ENCODE measurements around the gene SRSF7. TPM values are rescaled to one million over a fixed set of nuclear protein-coding genes. Genes with fewer than 3 reads are reported as not detected.
"Not testable (repeated sequence)": the region's sequence is repeated elsewhere in the genome, so short reads cannot be mapped to it uniquely, and the experiment has no call there.

SRSF7 gene
- total RNA-seq, 4 donors from 2014 or later, result 94.4 to 163 (median 128) TPM

DNA sequence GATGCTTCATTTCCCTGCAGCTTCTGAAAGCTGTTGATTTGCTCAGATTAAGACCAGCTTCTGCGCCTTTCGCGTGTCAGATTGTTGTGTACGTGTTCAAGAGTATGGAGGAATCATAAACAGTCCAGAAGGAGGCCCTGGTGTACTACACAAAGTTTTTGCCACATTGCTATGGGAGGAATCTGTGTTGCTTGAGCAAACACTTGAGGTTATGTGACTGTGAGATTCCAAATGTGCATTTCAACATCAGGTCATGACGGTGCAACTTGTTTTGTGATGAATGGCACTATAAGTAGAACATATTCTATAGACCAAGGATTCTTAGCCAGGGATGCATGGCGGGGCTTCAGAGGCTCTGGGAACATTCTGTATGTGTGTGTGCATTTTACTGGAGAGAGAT, 35.0 kb downstream of the SRSF7 start:
- intact Hi-C loops (cut with DNase I; ENCODE audit: low total_unique reads), result no loop called here

DNA sequence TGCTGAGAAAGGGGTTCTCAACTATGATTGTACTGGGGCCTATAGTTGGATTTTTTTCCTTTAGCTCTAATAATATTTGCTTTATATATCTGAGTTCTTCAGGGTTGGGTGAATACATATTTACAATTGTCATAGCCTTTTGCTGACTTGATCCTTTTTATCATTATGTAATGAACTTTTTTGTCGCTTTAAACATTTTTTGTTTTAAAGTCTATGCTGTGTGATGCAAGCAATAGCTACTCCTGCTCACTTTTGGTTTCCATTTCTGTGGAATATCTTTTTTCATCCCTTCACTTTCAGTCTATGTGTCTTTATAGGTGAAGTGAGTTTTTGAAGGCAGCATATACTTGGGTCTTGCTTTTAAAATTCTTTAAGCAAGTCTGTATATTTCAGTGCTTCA, 36.2 kb downstream of the SRSF7 start:
- H3K4me3 ChIP-seq; DNase-seq; H3K4me1 ChIP-seq; H3K9me3 ChIP-seq; H3K27me3 ChIP-seq; H3K36me3 ChIP-seq; intact Hi-C loops (cut with DNase I; ENCODE audit: low total_unique reads); H3K27ac ChIP-seq: not testable (repeated sequence)

More for the DNA sequence above, 35.0 kb downstream of the SRSF7 start:
- no peaks in the 10 kb centered on the region for H3K9me3 ChIP-seq
- H3K4me1 ChIP-seq, result peaks cover 3 to 7% of the 10 kb centered on the region in 2 donors
- H3K27ac ChIP-seq, result no peak overlapping the region
- no peak for DNase-seq
- no peak overlapping the region for H3K4me3 ChIP-seq
- no peak for TF ChIP-seq POLR2A (IDR thresholded peaks at IDR 0.05)
- TF ChIP-seq, protein P1, sequence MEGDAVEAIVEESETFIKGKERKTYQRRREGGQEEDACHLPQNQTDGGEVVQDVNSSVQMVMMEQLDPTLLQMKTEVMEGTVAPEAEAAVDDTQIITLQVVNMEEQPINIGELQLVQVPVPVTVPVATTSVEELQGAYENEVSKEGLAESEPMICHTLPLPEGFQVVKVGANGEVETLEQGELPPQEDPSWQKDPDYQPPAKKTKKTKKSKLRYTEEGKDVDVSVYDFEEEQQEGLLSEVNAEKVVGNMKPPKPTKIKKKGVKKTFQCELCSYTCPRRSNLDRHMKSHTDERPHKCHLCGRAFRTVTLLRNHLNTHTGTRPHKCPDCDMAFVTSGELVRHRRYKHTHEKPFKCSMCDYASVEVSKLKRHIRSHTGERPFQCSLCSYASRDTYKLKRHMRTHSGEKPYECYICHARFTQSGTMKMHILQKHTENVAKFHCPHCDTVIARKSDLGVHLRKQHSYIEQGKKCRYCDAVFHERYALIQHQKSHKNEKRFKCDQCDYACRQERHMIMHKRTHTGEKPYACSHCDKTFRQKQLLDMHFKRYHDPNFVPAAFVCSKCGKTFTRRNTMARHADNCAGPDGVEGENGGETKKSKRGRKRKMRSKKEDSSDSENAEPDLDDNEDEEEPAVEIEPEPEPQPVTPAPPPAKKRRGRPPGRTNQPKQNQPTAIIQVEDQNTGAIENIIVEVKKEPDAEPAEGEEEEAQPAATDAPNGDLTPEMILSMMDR (IDR thresholded peaks at IDR 0.05), result no peak
- H3K27me3 ChIP-seq, result no peaks in the 10 kb centered on the region
- no peaks in the 10 kb centered on the region for H3K36me3 ChIP-seq

DNA sequence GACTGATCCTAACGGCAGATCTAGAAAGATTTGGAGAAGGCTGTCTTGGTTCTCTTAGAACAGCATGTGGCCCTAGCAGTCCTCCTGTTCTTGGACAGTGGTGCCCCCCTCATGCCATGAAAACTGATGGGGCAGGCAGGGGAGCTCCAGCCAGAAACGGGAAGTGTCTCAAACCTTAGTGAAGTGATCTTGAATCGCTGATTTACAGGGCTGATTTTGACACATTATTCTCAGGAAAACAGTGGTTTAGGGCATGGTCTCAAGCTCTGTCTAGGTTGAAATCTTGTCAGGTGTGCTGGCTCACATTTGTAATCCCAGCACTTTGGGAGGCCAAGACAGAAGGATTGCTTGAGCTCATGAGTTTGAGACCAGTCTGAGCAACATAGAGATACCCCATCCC, 37.8 kb downstream of the SRSF7 start:
- intact Hi-C loops (cut with DNase I; ENCODE audit: low total_unique reads), result no loop called here
- no peak overlapping the region for H3K4me3 ChIP-seq

DNA sequence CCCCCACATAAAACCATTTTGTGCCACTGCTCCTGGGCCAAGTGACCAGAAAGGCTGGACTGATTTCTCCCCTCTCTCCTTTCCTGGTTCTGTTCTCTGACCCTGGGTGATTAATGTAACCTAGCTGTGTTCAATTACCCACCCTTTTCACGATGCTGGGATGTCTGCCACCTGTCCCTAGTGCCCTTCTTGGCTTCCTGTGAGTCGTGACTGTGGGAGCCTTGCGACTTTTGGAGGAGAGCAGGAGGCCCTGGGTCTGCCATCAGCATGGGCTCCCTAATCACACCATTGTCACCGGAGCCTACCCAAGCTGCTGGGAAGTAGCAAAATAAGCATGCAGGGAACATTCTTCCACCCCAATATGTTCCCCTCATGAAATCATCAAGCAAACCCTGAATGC, 38.3 kb downstream of the SRSF7 start:
- Histone ChIP-seq H3K4me3 (no peak overlapping the region), H3K27me3 (no peaks in the 10 kb centered on the region), H3K9me3 (no peaks in the 10 kb centered on the region), H3K4me1 (no peaks in the 10 kb centered on the region), H3K27ac (no peak overlapping the region), H3K36me3 (no peaks in the 10 kb centered on the region)
- intact Hi-C loops (cut with DNase I; ENCODE audit: low total_unique reads), result no loop called here
- no peak for DNase-seq
- TF ChIP-seq POLR2A (IDR thresholded peaks at IDR 0.05), result no peak
- TF ChIP-seq, protein P1 (IDR thresholded peaks at IDR 0.05), result no peak

More for the DNA sequence above, 37.8 kb downstream of the SRSF7 start:
- no peak overlapping the region for H3K27ac ChIP-seq
- DNase-seq, result no peak
- TF ChIP-seq, protein P1 (IDR thresholded peaks at IDR 0.05), result no peak
- TF ChIP-seq POLR2A (IDR thresholded peaks at IDR 0.05), result no peak
- no peaks in the 10 kb centered on the region for H3K36me3 ChIP-seq
- no peaks in the 10 kb centered on the region for H3K27me3 ChIP-seq
- H3K4me1 ChIP-seq, result no peaks in the 10 kb centered on the region
- no peaks in the 10 kb centered on the region for H3K9me3 ChIP-seq

DNA sequence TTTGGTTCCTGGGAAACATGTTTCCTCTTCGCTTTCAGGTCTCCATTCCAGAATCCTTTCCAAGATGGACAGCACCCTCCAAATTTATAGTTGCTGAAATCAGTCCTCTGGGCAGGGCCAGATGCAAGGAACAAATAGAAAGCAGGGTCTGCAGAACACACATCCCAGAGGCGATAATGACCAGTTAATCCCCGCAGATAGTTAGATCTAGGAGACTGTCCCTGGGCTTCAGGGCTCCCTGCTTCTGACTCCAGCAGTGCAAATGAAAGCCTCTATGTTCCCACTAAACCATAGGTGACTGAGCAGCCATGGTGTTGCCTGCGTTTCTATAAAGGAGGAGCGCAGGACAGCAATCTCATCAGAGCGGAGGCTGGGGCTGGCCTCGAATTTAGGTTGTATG, 38.7 kb downstream of the SRSF7 start:
- Histone ChIP-seq H3K27me3 (no peaks in the 10 kb centered on the region), H3K4me3 (no peak overlapping the region), H3K36me3 (no peaks in the 10 kb centered on the region), H3K4me1 (no peaks in the 10 kb centered on the region), H3K27ac (no peak overlapping the region), H3K9me3 (no peaks in the 10 kb centered on the region)
- TF ChIP-seq POLR2A (IDR thresholded peaks at IDR 0.05), result no peak
- TF ChIP-seq, protein P1 (IDR thresholded peaks at IDR 0.05), result no peak
- intact Hi-C loops (cut with DNase I; ENCODE audit: low total_unique reads), result no loop called here
- DNase-seq, result no peak

DNA sequence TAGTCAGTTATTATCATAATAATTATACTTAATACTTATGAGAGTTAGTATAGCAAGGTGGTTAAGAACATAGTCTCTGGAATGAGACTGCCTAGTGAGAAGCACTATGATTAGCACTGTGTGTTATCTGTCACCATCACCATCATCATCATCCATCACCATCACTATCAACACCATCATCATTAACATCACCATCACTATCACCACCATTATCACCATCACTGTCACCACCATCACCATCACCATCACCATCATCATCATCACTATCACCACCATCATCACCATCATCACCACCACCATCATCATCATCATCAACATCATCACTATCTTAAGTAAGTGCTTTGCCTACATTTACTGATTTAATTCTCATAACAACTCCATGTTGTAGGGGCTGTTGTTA, 39.6 kb downstream of the SRSF7 start:
- H3K36me3 ChIP-seq, result no peaks in the 10 kb centered on the region
- no peak for DNase-seq
- TF ChIP-seq POLR2A (IDR thresholded peaks at IDR 0.05), result no peak
- TF ChIP-seq, protein P1 (IDR thresholded peaks at IDR 0.05), result no peak
- intact Hi-C loops (cut with DNase I; ENCODE audit: low total_unique reads), result no loop called here
- no peaks in the 10 kb centered on the region for H3K27me3 ChIP-seq
- H3K9me3 ChIP-seq, result no peaks in the 10 kb centered on the region
- no peak overlapping the region for H3K4me3 ChIP-seq
- no peak overlapping the region for H3K27ac ChIP-seq
- no peaks in the 10 kb centered on the region for H3K4me1 ChIP-seq

Measured in uterus (tissue), 4 donors.